Eye (tissue), 1 donor: ENCODE data around the gene MT1E.
"Not testable (repeated sequence)": the region's sequence is repeated elsewhere in the genome, so short reads cannot be mapped to it uniquely, and the experiment has no call there.

ENCODE experiments used
- DNase-seq: peaks from one replicate; pipeline ENCODE4 v3.0.0-alpha.2; 2015

MT1E gene

DNA sequence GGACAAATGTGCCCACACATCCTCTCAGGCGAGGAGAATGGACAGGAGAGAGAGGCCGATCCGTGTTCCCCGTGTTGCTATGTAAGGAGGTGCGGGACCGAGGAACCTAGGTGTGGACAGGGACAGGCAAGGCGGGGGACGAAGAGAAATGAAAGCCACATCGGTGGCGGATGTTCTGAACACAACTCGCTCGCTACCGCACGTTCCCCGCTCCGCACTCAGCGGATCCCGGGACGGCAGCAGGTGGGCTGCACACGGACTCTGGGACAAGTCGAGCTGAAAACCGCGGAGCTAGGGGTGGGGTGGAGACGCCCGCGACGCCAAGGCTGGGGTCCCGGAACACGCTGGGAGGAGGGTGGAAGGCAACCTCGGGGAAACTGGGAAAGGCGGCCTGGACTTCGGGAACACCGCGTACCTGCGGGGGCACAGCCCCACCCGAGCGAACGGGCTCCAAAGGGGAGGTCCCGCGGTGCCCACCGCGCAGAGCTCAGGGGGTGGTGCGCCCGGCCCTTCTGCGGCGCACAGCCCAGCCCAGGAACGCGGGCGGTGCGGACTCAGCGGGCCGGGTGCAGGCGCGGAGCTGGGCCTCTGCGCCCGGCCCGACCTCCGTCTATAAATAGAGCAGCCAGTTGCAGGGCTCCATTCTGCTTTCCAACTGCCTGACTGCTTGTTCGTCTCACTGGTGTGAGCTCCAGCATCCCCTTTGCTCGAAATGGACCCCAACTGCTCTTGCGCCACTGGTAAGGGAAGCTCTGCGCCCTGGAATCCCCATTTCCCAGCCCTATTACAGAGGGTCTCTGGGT lies at the start of gene MT1E:
Gene MT1E (plus strand): TSS at position 642 of the 803 bp plus-strand sequence. CDS start 71 bp downstream, at position 713.
- peak; percentile 79 for DNase-seq

DNA sequence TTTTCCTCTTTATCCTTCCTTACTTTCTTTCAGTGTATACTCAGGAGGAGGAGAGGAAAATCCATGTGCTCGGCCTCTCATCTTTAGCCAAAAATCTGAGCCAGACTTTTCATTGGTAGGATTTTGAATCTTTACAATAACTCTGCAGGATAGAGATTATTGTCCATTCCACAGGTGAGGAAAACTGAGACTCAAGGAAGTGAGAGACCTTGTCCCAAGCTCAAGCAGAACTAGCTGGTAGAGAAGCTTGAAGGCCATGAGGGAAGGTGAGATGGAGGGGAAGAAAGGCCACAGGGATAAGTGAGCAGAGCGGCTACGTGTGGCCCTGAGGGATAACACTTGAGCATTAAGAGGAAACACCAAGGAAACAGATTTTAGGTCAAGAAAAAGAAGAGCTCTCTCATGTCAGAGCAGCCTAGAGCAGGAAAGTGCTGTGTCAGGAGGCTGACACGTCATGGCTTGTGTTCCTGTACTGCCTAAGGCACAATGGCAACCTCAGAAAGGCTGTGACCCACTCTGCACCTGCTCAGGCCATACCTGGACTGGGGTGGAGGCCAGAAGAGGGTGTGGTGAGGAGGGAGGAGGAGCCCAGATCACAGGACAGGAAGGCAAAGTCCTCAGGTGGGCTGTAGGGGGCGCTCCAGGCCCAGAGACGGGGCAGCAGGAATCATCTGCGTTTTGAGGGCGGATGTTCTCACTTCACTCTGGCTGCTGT lies 48.8 kb upstream of the MT1E start:
- DNase-seq, result peak; percentile 68

DNA sequence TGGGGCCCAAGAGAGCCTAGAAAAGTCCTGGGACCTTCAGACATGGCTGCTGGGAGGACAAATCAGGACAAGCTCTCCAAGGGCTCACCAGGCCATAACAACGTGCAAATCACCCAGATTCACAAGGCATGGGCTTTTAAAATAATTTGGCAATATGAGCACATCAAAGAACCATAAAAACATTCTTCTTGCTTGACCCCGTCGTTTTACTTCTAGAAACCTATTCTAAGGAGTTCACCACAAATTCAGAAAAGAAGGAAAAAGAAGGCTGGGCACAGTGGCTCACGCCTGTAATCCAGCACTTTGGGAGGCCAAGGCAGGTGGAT lies 48.3 kb upstream of the MT1E start:
- no peak for DNase-seq

DNA sequence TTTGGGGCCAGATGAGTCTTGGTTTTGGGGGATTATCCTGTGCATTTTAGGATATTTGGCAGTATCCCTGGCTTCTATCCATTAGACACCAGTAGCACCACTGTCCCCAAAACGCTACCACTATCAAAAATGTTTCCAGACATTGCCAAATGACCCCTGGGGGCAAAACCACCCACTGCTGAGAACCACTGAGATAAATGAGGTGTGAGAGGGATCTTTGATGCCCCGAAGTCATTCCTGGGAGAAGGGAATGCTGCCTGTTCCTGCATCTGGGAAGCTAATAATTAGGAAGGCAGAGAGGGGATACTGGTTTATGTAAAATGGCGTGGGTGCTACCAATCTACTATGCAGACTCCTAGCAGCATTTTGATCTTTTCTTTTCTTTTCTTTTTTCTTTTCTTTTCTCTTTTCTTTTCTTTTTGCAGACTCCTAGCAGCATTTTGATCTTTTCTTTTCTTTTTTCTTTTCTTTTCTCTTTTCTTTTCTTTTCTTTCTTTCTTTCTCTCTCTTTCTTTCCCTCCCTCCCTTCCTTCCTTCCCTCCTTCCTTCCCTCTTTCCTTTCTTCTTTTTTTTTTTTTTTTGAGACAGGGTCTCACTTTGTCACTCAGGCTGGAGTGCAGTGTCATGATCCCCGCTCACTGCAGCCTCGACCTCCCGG lies 45.1 kb upstream of the MT1E start:
- no peak for DNase-seq

DNA sequence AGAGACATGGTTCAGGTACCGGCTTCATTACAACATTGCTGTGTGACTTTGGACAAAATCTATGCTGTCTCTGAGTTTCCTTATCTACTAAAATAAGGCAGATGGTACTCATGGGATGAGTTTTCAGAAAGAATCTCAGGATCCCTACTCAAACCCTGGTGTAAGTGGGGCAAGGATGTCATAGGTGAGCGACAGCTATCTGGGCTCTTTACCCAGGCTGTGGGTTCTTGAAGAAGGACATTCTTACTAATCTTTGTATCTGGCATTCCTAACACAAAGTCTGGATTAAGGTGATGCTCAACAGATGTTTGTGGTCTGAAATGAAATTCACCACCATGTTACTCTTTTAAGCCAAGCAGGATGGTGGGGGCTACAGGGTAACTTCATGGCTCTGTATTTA lies 42.7 kb upstream of the MT1E start:
- not testable (repeated sequence) for DNase-seq

DNA sequence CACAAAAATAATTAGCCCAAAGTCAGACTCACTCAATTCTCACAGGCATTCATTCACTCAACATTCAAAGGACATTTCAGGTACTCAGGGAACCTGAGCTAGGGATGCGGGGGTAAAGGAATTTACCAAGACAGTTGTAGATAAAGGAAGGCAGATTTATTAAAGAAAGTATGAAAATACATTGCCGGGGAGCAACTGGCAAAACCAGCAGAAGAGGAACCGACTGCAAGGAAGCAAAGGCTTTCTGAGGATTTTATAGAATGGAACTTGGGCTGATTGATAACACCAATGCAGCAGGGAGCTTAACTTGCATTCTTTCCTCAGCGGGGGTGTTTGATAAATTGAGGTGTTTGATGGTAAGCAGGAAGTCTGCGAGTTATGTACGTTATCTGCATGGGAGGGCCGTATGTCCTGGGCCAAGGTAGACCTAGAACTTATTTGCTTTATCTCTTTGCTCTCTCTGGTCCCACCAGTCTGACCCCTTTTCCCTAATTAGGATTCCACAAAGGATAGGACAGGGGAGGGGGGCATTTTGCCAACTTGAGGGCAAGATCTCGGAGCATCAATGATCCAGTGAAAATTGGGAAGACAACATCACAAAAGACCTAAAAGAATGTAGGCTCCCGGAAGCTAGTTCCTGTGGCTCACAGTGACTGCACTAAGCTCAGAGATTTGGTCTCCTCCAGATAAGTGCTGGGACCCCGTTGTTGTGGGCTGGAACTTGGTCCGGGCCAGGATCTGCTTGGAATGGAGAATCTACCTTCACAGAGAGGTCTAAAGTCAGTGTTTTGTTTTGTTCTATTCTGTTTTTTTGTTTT lies 42.0 kb upstream of the MT1E start:
- peak; percentile 63 for DNase-seq

DNA sequence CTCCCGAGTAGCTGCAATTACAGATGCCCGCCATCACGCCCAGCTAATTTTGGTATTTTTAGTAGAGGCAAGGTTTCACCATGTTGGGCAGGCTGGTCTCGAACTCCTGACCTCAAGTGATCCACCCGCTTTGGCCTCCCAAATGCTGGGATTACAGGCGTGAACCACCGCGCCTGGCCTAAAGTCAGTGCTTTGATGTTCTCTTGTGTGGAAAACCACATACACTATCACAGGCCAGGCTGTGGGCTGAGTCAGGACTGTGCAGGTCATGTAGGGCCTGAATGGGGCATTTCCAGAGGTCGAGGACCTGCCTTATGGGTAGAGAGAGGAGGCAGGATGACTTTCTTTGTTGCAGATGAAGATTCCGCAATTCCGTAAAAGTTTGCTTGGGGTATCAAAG lies 41.3 kb upstream of the MT1E start:
- DNase-seq, result no peak

DNA sequence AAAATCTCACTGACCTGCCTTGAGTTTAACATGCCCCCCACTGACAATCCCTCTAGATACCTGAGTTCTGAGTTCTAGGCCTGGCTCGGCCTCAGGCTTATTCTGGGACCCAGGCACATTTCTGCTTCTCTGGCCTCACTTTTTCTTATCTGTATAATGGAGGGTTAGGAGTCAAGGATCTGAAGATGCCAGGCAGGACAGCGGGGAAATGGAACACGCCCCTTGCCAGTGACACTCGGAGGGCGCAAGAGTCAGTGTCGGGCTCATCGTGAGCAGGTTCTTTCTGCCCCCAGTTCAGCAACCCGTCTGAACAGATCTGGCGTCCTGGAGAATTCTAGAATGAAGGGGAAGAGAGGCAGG lies 36.8 kb upstream of the MT1E start:
- DNase-seq, result no peak

DNA sequence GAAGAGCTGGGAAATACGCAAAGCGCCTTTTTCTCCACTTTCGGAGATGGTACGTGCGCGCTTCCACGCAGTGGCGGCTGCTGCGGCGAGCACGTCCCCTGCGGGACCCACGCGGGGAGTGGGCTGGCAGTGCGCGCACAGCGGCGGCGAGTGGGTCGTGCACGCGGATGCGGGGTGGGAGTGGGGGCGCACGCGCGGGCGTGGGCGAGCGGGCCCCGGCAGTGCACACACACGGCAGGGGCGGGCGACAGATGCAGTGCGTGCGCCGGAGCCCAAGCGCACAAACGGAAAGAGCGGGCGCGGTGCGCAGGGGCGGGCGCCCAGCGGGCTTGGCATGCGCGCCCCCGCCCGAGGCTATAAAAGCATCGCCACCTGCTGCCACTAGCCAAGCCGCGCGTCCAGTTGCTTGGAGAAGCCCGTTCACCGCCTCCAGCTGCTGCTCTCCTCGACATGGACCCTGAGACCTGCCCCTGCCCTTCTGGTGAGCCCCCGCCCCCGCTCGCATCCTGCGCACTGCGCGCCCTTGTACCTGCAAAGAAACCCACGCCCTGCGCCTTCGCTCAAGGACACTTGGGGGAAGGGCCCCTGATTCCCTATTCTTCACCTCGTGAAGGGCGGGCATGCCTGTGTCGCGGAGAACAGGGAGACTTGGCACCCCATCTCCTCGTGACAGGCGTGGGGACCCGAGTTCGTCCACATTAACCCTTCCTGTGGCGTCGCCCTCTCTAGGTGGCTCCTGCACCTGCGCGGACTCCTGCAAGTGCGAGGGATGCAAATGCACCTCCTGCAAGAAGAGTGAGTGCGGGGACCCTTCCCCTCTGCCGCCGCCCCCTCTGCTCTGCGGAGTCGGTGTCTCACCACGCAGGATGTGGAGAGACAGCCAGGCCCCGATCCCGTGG lies 36.2 kb upstream of the MT1E start, which contains the start of gene MT3:
Gene MT3 (plus strand): TSS at position 388 of the 899 bp plus-strand sequence. CDS start 63 bp downstream, at position 451.
- DNase-seq, result peak; percentile 82

DNA sequence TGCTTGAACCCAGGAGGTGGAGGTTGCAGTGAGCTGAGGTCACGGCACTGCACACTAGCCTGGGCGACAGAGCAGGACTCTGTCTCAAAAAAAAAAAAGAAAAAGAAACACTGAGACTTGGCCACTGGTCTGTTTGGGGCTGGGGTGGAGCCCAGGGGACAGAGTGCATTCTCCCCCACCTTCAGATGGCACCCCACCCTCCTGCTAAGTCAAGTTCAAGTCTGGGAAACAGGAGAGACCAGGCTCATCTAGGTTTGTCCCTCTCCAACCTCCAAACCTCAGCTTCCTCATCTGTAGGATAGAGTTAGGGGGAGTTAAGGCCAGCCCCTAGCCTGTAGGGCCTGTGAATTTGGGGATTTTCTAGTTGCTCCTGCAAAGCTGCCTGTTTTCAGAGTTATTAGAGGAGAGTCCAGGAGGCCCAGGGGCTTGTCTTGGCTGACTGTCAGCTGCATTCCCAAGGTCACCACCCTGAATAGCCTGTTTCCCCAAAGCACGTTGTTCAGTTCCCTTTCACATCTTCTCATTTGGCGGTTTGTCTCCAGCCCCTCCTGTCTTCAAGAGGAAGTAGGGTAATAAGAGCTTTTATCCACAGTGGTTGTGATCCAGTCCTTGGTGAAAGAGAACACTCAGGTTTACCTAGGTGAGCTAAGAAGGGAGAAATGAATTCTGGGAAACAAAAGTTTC lies 34.1 kb upstream of the MT1E start:
- DNase-seq, result no peak

DNA sequence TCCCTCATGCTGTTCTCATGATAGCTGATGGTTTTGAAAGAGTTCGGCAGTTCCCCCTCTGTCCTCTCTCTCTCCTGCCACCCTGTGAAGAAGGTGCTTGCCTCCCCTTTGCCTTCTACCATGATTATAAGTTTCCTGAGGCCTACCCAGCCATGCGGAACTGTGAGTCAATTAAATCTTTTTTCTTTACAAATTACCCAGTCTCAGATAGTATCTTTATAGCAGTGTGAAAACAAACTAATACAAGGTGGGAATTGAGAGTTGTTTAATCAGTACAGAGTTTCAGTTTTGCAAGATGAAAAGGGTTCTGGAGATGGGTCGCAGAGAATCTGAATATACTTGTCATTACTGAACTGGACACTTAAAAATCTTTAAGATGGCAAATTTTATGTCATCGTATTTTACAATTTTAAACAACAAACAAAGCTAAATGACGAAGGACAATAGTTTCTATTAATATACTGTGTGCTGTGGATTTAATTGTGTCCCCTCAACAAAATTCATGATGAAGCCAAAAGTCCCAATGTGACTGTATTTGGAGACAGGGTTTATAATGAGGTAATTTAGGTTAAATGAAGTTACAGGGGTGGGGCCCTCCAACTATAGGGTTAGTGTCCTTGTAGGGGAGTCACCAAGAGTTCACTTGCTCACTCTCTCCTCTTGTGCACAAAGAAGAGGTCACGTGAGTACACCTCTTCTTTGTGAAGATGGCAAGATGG lies 31.8 kb upstream of the MT1E start:
- DNase-seq, result no peak

DNA sequence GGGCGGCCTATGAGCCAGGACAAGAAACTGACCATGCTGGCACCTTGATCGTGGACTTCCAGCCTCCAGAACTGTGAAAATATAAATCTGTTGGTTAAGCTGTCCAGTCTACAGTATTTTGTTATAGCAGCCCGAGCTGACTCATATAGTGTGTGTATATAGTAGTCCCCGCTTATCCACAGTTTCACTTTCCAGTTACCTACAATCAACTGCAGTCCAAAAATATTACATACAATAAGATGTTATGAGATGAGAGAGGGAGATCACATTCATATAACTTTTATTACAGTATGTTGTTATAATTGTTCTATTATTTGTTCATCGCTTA lies 31.3 kb upstream of the MT1E start:
- DNase-seq, result no peak

DNA sequence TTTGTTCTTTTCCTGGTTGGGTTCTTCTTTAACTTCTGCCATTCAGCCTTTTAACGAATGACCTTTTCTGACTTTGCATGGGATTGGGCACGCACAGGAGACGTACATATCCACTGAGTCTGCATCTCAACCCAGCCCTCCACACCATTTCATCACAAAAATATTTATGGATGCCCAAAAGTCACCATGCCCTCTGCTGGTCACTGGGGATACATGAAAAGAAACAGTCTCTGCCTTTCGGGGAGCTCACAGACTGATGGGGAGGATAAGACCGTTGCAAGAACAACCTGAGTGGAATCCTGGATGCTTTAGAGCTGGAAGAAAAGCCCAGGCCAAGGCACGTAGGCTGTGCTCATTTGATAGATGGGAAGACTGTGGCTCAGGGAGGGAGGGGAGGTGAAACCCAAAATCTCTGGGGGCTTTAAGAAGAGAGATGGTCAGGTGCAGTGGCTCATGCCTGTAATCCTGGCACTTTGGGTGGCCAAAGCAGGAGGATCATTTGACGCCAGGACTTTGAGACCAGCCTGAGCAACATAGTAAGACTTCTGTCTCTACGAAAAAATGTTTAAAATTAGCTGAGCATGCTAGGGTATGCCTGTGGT lies 25.1 kb upstream of the MT1E start:
- DNase-seq, result no peak

DNA sequence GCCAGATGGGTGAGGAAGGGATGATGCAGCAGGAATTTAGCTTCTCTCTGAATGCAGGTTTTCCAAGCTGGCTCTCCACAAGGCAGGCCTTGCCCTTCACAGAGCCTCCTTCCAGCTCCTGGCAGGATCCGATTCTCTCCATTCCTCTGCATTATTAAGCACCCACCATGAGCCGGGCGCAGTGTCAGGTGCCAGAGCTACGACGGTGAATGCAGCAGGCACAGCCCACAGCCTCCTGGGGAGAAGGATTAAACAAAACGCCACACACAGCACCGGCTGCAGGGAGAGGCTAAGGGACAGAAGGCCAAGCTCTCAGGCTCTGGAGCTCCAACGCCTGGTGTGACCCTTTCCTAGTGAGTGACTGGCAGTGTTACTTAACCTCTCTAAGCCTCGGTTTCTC lies 24.3 kb upstream of the MT1E start:
- no peak for DNase-seq

DNA sequence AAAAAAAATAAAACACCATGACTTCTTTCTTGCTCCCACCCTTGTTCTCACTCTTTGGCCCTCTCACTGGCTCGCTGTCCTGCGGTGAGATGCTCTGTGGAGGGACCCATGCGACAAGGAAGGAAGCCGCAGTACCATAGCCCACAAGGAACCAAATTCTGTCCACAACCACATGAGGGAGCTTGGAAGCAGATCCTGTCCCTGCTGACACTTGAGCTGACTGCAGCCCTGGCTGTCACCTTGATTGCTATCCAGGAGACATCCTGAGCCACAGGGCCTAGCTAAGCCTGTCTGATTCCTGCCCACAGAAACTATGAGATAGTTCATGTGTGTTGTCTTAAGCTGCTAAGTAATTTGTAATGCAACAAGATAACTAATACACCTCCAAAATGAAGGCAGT lies 22.0 kb upstream of the MT1E start:
- no peak for DNase-seq

DNA sequence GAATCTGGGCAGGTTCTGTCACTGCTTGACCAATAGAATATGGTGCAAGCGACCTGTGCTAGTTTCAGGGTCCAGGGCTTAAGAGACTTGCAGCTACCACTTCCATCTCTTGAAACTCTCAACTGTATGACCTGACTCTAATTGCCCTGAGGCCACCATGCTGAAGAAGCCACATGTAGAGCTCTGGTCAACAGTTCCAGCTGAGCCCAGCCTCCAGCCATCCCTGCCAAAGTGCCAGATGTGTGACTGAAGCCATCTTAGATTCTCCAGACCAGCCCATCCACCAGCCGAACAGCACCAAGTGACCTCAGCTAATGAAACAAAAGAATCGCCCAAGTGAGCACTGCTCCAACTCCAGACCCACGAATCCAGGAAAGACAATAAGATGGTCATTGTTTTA lies 20.6 kb upstream of the MT1E start:
- DNase-seq, result no peak

DNA sequence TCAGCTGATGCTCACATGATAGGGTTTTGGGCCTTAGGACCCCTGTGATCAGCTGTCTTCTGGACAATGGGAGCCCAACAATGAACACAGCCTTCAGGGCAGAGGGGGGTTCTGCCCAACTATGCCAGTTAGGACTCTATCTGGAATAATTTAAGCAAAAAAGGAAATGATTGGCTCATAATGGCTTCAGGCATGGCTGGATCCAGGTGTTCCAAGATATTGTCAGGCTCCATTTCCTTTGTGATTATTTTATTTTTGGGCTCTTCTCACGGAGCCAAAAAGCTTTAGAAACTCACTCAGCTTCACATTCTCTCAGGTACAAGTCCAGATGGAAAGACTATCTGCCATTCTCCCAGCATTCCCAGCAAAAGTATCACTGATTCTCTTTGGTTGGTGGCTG lies 20.1 kb upstream of the MT1E start:
- DNase-seq, result no peak

DNA sequence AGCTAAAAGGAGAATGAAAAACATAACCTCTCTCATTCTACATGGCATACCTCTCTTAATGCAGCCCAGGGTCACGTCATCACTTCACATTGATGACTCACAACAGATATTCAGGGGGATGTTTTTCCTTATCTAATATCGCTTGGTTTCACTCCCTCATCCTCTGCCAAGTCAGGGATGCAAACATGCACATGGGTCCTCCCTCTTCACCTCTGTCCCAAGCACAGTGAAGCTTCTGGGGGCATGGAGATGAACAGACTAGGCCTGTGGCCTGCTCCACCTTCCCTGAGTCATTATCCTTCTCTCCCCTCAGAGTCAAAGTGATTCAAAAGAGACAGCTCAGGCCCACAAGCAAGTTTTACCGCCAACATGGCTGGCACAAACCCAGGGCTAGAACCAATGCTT lies 19.5 kb upstream of the MT1E start:
- no peak for DNase-seq

DNA sequence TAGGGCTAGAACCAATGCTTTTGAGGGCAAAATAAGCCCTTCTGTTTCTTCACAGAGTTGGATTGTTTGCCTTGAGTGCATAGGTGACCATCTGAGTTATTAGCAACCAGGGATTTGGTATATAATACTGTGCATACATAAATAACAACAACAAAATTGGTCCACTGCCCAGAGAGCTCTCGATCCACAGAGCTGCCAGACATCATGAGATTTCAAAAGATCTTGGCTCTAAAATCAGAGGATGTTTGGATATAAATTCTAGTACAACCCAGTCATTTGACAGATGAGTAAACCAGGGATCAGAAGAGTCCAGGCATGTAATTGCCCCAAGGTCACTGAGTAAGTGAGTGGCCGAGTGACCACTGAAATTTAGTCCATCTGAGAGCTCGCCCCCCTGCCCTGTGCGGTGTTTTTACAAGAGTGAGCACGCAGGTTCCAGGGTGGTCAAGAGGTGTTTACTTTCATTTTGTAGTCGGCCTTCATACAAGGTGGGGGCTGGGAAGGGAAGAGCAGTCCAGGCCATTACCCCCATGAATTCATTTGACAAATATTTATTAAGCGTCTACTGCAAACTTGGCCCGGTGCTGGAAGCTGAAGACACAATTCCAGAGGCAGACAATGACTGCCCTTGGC lies 19.0 kb upstream of the MT1E start:
- DNase-seq, result no peak

DNA sequence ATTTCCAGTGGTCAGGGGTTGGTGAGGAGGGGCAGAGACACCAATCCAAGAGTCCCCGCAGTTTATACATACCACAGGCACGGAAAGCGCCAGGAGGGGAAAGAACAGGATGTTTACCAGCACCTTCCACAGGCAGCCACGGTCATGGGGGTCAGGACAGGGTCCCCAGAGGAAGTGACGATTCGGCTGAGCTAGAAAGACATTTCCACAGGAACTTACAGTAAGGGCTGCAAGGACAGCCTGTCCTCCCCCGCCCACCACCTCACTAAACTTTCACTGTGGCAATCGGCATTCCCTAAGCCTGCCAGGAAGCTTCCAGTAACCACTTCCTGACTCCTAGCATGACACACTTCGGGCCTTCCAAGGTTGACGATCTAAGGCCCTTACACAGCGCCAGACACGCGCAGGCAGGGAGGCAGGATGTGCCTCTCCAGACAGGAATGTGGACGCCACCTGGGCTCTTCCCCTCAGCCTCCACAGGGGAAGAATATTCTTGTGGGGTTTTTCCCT lies 18.4 kb upstream of the MT1E start:
- DNase-seq, result peak; percentile 47
